LoVo (cell line): ENCODE results near the gene SIT1.

Experiments used
- DNase-seq: peaks from one replicate; pipeline ENCODE4 v3.0.0-alpha.2; 2016; ENCODE audit warnings: low spot score

The SIT1 gene

GRCh38 chr9:35606138-35606504 lies 44.6 kb downstream of the SIT1 start:
- no peak for DNase-seq

GRCh38 chr9:35605351-35606137 lies 45.2 kb downstream of the SIT1 start:
- DNase-seq, result no peak

GRCh38 chr9:35604578-35605350 lies 46.0 kb downstream of the SIT1 start, which contains the start of gene TESK1:
Gene TESK1, plus strand, starts transcription at chr9:35605262. Its CDS starts 358 bp downstream, at chr9:35605620.
- DNase-seq, result peak; percentile 84

GRCh38 chr9:35603986-35604577 lies 46.6 kb downstream of the SIT1 start:
- peak; percentile 99 for DNase-seq

- DNase-seq, result no peak
Observed at GRCh38 chr9:35603506-35603985, 47.2 kb downstream of the SIT1 start.

- no peak for DNase-seq
Observed at GRCh38 chr9:35599763-35600604, 50.7 kb downstream of the SIT1 start.
